HL-60 (cell line): ENCODE results near the gene SYT13.

ENCODE experiments used
- CTCF ChIP-seq: IDR thresholded peaks from one replicate; pipeline ENCODE4 v1.5.1; 2011; ENCODE audit warnings: low read length, control low read depth, inconsistent platforms; ENCODE audit not compliant: insufficient read depth
- TF ChIP-seq, protein P1 (sequence below): IDR thresholded peaks from 2 replicates; pipeline ENCODE4 v1.6.1; 2012; ENCODE audit warnings: low read depth; ENCODE audit not compliant: insufficient replicate concordance

- no peak for TF ChIP-seq CTCF
- TF ChIP-seq, protein P1, sequence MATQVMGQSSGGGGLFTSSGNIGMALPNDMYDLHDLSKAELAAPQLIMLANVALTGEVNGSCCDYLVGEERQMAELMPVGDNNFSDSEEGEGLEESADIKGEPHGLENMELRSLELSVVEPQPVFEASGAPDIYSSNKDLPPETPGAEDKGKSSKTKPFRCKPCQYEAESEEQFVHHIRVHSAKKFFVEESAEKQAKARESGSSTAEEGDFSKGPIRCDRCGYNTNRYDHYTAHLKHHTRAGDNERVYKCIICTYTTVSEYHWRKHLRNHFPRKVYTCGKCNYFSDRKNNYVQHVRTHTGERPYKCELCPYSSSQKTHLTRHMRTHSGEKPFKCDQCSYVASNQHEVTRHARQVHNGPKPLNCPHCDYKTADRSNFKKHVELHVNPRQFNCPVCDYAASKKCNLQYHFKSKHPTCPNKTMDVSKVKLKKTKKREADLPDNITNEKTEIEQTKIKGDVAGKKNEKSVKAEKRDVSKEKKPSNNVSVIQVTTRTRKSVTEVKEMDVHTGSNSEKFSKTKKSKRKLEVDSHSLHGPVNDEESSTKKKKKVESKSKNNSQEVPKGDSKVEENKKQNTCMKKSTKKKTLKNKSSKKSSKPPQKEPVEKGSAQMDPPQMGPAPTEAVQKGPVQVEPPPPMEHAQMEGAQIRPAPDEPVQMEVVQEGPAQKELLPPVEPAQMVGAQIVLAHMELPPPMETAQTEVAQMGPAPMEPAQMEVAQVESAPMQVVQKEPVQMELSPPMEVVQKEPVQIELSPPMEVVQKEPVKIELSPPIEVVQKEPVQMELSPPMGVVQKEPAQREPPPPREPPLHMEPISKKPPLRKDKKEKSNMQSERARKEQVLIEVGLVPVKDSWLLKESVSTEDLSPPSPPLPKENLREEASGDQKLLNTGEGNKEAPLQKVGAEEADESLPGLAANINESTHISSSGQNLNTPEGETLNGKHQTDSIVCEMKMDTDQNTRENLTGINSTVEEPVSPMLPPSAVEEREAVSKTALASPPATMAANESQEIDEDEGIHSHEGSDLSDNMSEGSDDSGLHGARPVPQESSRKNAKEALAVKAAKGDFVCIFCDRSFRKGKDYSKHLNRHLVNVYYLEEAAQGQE: no peak
Measured at GRCh38 chr11:45238724-45239123, 47.4 kb downstream of the SYT13 start.
